SJSA1 (cell line): ENCODE data around the gene ATP8B4. TPM values are rescaled to one million over a fixed set of nuclear protein-coding genes. Genes with fewer than 3 reads are reported as not detected.

Experiments used
- DNase-seq, 2 experiments: peaks; one replicate each; pipeline ENCODE4 v3.0.0-alpha.2; 2015 to 2020; ENCODE audit warnings: low spot score in 2 of 2, low read depth in 1 of 2
- H3K27ac ChIP-seq: fragments of 250-450 bp; sonication (Bioruptor Pico); 2 replicates; pipeline ENCODE4 v1.5.1; 2020; ENCODE audit warnings: mild to moderate bottlenecking, moderate library complexity
- H3K27me3 ChIP-seq: fragments of 250-450 bp; sonication (Bioruptor Pico); replicated peaks from 2 replicates; pipeline ENCODE4 v1.5.1; 2020; ENCODE audit warnings: mild to moderate bottlenecking, moderate library complexity
- H3K36me3 ChIP-seq: fragments of 250-450 bp; sonication (Bioruptor Pico); 2 replicates; pipeline ENCODE4 v1.5.1; 2020; ENCODE audit warnings: mild to moderate bottlenecking
- H3K4me1 ChIP-seq: fragments of 250-450 bp; sonication (Bioruptor Pico); replicated peaks from 2 replicates; pipeline ENCODE4 v1.6.1; 2021; ENCODE audit warnings: mild to moderate bottlenecking
- H3K4me3 ChIP-seq: fragments of 250-450 bp; sonication (Bioruptor Pico); 2 replicates; pipeline ENCODE4 v1.5.1; 2020; ENCODE audit warnings: mild to moderate bottlenecking
- H3K9me3 ChIP-seq: fragments of 250-450 bp; sonication (Bioruptor Pico); replicated peaks from 2 replicates; pipeline ENCODE4 v1.5.1; 2020; ENCODE audit warnings: mild to moderate bottlenecking
- total RNA-seq: library from RNA; depleted of rRNA; stranded (reverse); fragments of >200 nt; shearing (Covaris generic); gene quantifications from 2 replicates; pipeline ENCODE4 v1.2.3, GENCODE V29; 2014

Gene ATP8B4
- total RNA-seq, 1 experiment from 2014 or later: 0.16 TPM

GRCh38 chr15:50057196-50057595 is 61.8 kb downstream of the ATP8B4 start:
- Histone ChIP-seq H3K4me3 (no peak overlapping the region), H3K4me1 (peaks cover 14% of the 10 kb centered on the region), H3K9me3 (no peaks in the 10 kb centered on the region), H3K27ac (no peak overlapping the region), H3K36me3 (no peaks in the 10 kb centered on the region), H3K27me3 (no peaks in the 10 kb centered on the region)
- no peak for DNase-seq

GRCh38 chr15:50055750-50056157 is 63.3 kb downstream of the ATP8B4 start:
- DNase-seq: no peak
- peaks cover 20% of the 10 kb centered on the region for H3K4me1 ChIP-seq
- H3K4me3 ChIP-seq: no peak overlapping the region
- no peaks in the 10 kb centered on the region for H3K36me3 ChIP-seq
- no peaks in the 10 kb centered on the region for H3K9me3 ChIP-seq
- no peak overlapping the region for H3K27ac ChIP-seq
- H3K27me3 ChIP-seq: no peaks in the 10 kb centered on the region

- DNase-seq: no peak
- no peaks in the 10 kb centered on the region for H3K27me3 ChIP-seq
- H3K27ac ChIP-seq: no peak overlapping the region
- peaks cover 20% of the 10 kb centered on the region for H3K4me1 ChIP-seq
- no peaks in the 10 kb centered on the region for H3K36me3 ChIP-seq
- H3K9me3 ChIP-seq: no peaks in the 10 kb centered on the region
- no peak overlapping the region for H3K4me3 ChIP-seq
Measured at GRCh38 chr15:50055332-50055731, 63.7 kb downstream of the ATP8B4 start.

GRCh38 chr15:50053055-50053856 is 65.8 kb downstream of the ATP8B4 start:
- H3K4me1 ChIP-seq: peaks cover 24% of the 10 kb centered on the region
- H3K36me3 ChIP-seq: no peaks in the 10 kb centered on the region
- DNase-seq: no peak
- no peak overlapping the region for H3K27ac ChIP-seq
- no peaks in the 10 kb centered on the region for H3K9me3 ChIP-seq
- H3K4me3 ChIP-seq: no peak overlapping the region
- H3K27me3 ChIP-seq: no peaks in the 10 kb centered on the region

- DNase-seq: peak in 1 of 2 experiments; percentile 58
- no peaks in the 10 kb centered on the region for H3K36me3 ChIP-seq
- H3K27ac ChIP-seq: no peak overlapping the region
- H3K9me3 ChIP-seq: no peaks in the 10 kb centered on the region
- peaks cover 14% of the 10 kb centered on the region for H3K4me1 ChIP-seq
- no peaks in the 10 kb centered on the region for H3K27me3 ChIP-seq
- no peak overlapping the region for H3K4me3 ChIP-seq
Measured at GRCh38 chr15:50051811-50052419, 67.1 kb downstream of the ATP8B4 start.

- H3K9me3 ChIP-seq: no peaks in the 10 kb centered on the region
- H3K36me3 ChIP-seq: no peaks in the 10 kb centered on the region
- DNase-seq: no peak
- H3K27me3 ChIP-seq: no peaks in the 10 kb centered on the region
- H3K27ac ChIP-seq: no peak overlapping the region
- no peak overlapping the region for H3K4me3 ChIP-seq
- peaks cover 14% of the 10 kb centered on the region for H3K4me1 ChIP-seq
Measured at GRCh38 chr15:50050986-50051743, 67.9 kb downstream of the ATP8B4 start.

GRCh38 chr15:50049871-50050270 is 69.2 kb downstream of the ATP8B4 start:
- no peaks in the 10 kb centered on the region for H3K36me3 ChIP-seq
- peaks cover 14% of the 10 kb centered on the region for H3K4me1 ChIP-seq
- H3K27ac ChIP-seq: no peak overlapping the region
- H3K4me3 ChIP-seq: no peak overlapping the region
- peak; percentile 48 to 60 for DNase-seq
- no peaks in the 10 kb centered on the region for H3K9me3 ChIP-seq
- H3K27me3 ChIP-seq: no peaks in the 10 kb centered on the region

- Histone ChIP-seq H3K4me3 (no peak overlapping the region), H3K27ac (no peak overlapping the region), H3K27me3 (no peaks in the 10 kb centered on the region), H3K36me3 (no peaks in the 10 kb centered on the region), H3K4me1 (peaks cover 11% of the 10 kb centered on the region), H3K9me3 (0 out of 2 replicates have a peak, but pooled peaks cover 4% of the 10 kb centered on the region)
- DNase-seq: no peak
Measured at GRCh38 chr15:50046867-50047266, 72.2 kb downstream of the ATP8B4 start.

- H3K9me3 ChIP-seq: peaks cover 4% of the 10 kb centered on the region; the same call in 1 of the 2 replicates
- no peaks in the 10 kb centered on the region for H3K27me3 ChIP-seq
- no peak for DNase-seq
- H3K4me1 ChIP-seq: peaks cover 9% of the 10 kb centered on the region
- no peaks in the 10 kb centered on the region for H3K36me3 ChIP-seq
- H3K27ac ChIP-seq: no peak overlapping the region
- H3K4me3 ChIP-seq: no peak overlapping the region
Measured at GRCh38 chr15:50046159-50046558, 72.9 kb downstream of the ATP8B4 start.

GRCh38 chr15:50044904-50045303 is 74.1 kb downstream of the ATP8B4 start:
- Histone ChIP-seq H3K4me3 (no peak overlapping the region), H3K27ac (no peak overlapping the region), H3K9me3 (peaks cover 7% of the 10 kb centered on the region; the same call in 1 of the 2 replicates), H3K36me3 (no peaks in the 10 kb centered on the region), H3K4me1 (peaks cover 6% of the 10 kb centered on the region), H3K27me3 (no peaks in the 10 kb centered on the region)
- no peak for DNase-seq

- peaks cover 7% of the 10 kb centered on the region; the same call in 1 of the 2 replicates for H3K9me3 ChIP-seq
- no peaks in the 10 kb centered on the region for H3K36me3 ChIP-seq
- peaks cover 3% of the 10 kb centered on the region for H3K4me1 ChIP-seq
- no peak overlapping the region for H3K27ac ChIP-seq
- no peak for DNase-seq
- no peak overlapping the region for H3K4me3 ChIP-seq
- no peaks in the 10 kb centered on the region for H3K27me3 ChIP-seq
Measured at GRCh38 chr15:50044406-50044805, 74.6 kb downstream of the ATP8B4 start.

- no peaks in the 10 kb centered on the region for H3K36me3 ChIP-seq
- no peak for DNase-seq
- peaks cover 7% of the 10 kb centered on the region; the same call in 1 of the 2 replicates for H3K9me3 ChIP-seq
- H3K4me3 ChIP-seq: no peak overlapping the region
- no peaks in the 10 kb centered on the region for H3K4me1 ChIP-seq
- H3K27me3 ChIP-seq: no peaks in the 10 kb centered on the region
- no peak overlapping the region for H3K27ac ChIP-seq
Measured at GRCh38 chr15:50042775-50043174, 76.3 kb downstream of the ATP8B4 start.

GRCh38 chr15:50030456-50030855 is 88.6 kb downstream of the ATP8B4 start:
- H3K27me3 ChIP-seq: peaks cover 6% of the 10 kb centered on the region; the same call in 1 of the 2 replicates
- H3K36me3 ChIP-seq: no peaks in the 10 kb centered on the region
- no peaks in the 10 kb centered on the region for H3K9me3 ChIP-seq
- no peaks in the 10 kb centered on the region for H3K4me1 ChIP-seq
- H3K27ac ChIP-seq: no peak overlapping the region
- no peak for DNase-seq
- no peak overlapping the region for H3K4me3 ChIP-seq

GRCh38 chr15:50028326-50028725 is 90.7 kb downstream of the ATP8B4 start:
- no peak overlapping the region for H3K27ac ChIP-seq
- H3K4me1 ChIP-seq: no peaks in the 10 kb centered on the region
- H3K27me3 ChIP-seq: peaks cover 6% of the 10 kb centered on the region; the same call in 1 of the 2 replicates
- no peaks in the 10 kb centered on the region for H3K9me3 ChIP-seq
- no peak overlapping the region for H3K4me3 ChIP-seq
- H3K36me3 ChIP-seq: no peaks in the 10 kb centered on the region
- DNase-seq: no peak
